Stimulated activated CD4-positive, alpha-beta T cell treated with anti-CD3 and anti-CD28 coated beads, Interleukin-15, amount 100 ng/mL, for 1 hour (primary cell): ENCODE data around the gene FITM2.
A peak's percentile ranks its signal among the peaks of the same experiment; 100 is the strongest.
"Not testable (repeated sequence)": the region's sequence is repeated elsewhere in the genome, so short reads cannot be mapped to it uniquely, and the experiment has no call there.

ENCODE experiments used
- DNase-seq, 2 donors: peaks; one replicate each; pipeline ENCODE4 v3.0.0-alpha.2; 2020; ENCODE audit warnings: low read depth in 1 of 2, low spot score in 1 of 2

Gene FITM2

GRCh38 chr20:44334306-44334705 is 23.3 kb upstream of the FITM2 start:
- DNase-seq, result no peak

- no peak for DNase-seq
These were observed 20.2 kb upstream of the FITM2 start for GRCh38 chr20:44331201-44331600.

- no peak for DNase-seq
These were observed 17.4 kb upstream of the FITM2 start for GRCh38 chr20:44328428-44328827.

- DNase-seq, result not testable (repeated sequence)
These were observed 16.7 kb upstream of the FITM2 start for GRCh38 chr20:44327748-44328147.

- peak in 1 of 2 donors; percentile 16 for DNase-seq
These were observed 15.6 kb upstream of the FITM2 start for GRCh38 chr20:44326391-44327159.

GRCh38 chr20:44324343-44324742 is 13.3 kb upstream of the FITM2 start:
- no peak for DNase-seq

- no peak for DNase-seq
These were observed 8.9 kb upstream of the FITM2 start for GRCh38 chr20:44319839-44320422.

- no peak for DNase-seq
These were observed 3.9 kb upstream of the FITM2 start for GRCh38 chr20:44314870-44315269.

- no peak for DNase-seq
These were observed 989 bp downstream of the FITM2 start for GRCh38 chr20:44309763-44310663.

- DNase-seq, result no peak
These were observed 4.1 kb downstream of the FITM2 start for GRCh38 chr20:44306927-44307326.

- no peak for DNase-seq
These were observed 6.6 kb downstream of the FITM2 start for GRCh38 chr20:44304383-44304782.

- DNase-seq, result no peak
These were observed 8.3 kb downstream of the FITM2 start for GRCh38 chr20:44302736-44303135.

GRCh38 chr20:44302026-44302669 is 8.9 kb downstream of the FITM2 start:
- DNase-seq, result no peak

GRCh38 chr20:44301285-44301684 is 9.7 kb downstream of the FITM2 start:
- no peak for DNase-seq

GRCh38 chr20:44299011-44299535 is 11.9 kb downstream of the FITM2 start:
- not testable (repeated sequence) for DNase-seq

GRCh38 chr20:44297721-44298120 is 13.3 kb downstream of the FITM2 start:
- no peak for DNase-seq

- DNase-seq, result no peak
These were observed 15.0 kb downstream of the FITM2 start for GRCh38 chr20:44296011-44296410.

- DNase-seq, result no peak
These were observed 19.2 kb downstream of the FITM2 start for GRCh38 chr20:44291754-44292153.

GRCh38 chr20:44288252-44288651 is 22.8 kb downstream of the FITM2 start:
- DNase-seq, result no peak

GRCh38 chr20:44287272-44288097 is 23.5 kb downstream of the FITM2 start:
- DNase-seq, result no peak
